OCI-LY3 (cell line): ENCODE measurements around the gene CNIH3.

ENCODE experiments used
- H2AFZ ChIP-seq: fragments of 200-600, 300-600 bp; shearing (Covaris generic); 2 replicates; pipeline ENCODE4 v1.6.0; 2014; ENCODE audit warnings: antibody characterized with exemption, low read depth, low read length
- H3K27ac ChIP-seq: fragments of 200-600, 300-600 bp; sonication (generic); 2 replicates; pipeline ENCODE4 v1.5.1; 2014; ENCODE audit warnings: mild to moderate bottlenecking, low read length, moderate library complexity, mixed read lengths
- H3K27me3 ChIP-seq: fragments of 200-600, 300-600 bp; sonication (generic); 2 replicates; pipeline ENCODE4 v1.6.1; 2014; ENCODE audit warnings: low read depth, low read length, mixed read lengths
- H3K36me3 ChIP-seq: fragments of 200-600, 300-600 bp; sonication (generic); replicated peaks from 2 replicates; pipeline ENCODE3; 2014; ENCODE audit warnings: low read depth, low read length, mixed read lengths
- H3K4me1 ChIP-seq: fragments of 300-600, 200-600 bp; sonication (generic); 2 replicates; pipeline ENCODE4 v1.6.1; 2014; ENCODE audit warnings: low read length, mixed read lengths
- H3K4me2 ChIP-seq: fragments of 200-600, 300-600 bp; sonication (generic); 2 replicates; pipeline ENCODE4 v1.6.1; 2014; ENCODE audit warnings: low read length, mixed read lengths
- H3K4me3 ChIP-seq: fragments of 300-600, 200-600 bp; sonication (generic); 2 replicates; pipeline ENCODE4 v1.5.1; 2014; ENCODE audit warnings: antibody characterized with exemption, mild to moderate bottlenecking, low read length, moderate library complexity
- H3K79me2 ChIP-seq: fragments of 300-600, 200-600 bp; shearing (Covaris generic); 2 replicates; pipeline ENCODE4 v1.6.1; 2014; ENCODE audit warnings: mild to moderate bottlenecking, low read length, mixed read lengths
- H3K9ac ChIP-seq: fragments of 300-600, 200-600 bp; shearing (Covaris generic); 2 replicates; pipeline ENCODE4 v1.6.0; 2014; ENCODE audit warnings: mild to moderate bottlenecking, low read length, moderate library complexity
- H3K9me3 ChIP-seq: fragments of 200-600, 300-600 bp; shearing (Covaris generic); 2 replicates; pipeline ENCODE4 v1.6.1; 2014; ENCODE audit warnings: low read length, mixed read lengths; ENCODE audit not compliant: insufficient read depth
- H4K20me1 ChIP-seq: fragments of 200-600, 300-600 bp; sonication (generic); 2 replicates; pipeline ENCODE4 v1.6.1; 2016; ENCODE audit warnings: low read length, mixed read lengths; ENCODE audit not compliant: insufficient read depth
- EZH2phosphoT487 ChIP-seq: fragments of 200-600 bp; shearing (Covaris generic); IDR thresholded peaks from 2 replicates; pipeline ENCODE4 v1.6.1; 2018; ENCODE audit warnings: antibody characterized with exemption, mixed run types, low read depth
- TF ChIP-seq, protein P1 (sequence below): fragments of 200-600, 300-600 bp; sonication (generic); IDR thresholded peaks from 2 replicates; pipeline ENCODE4 v1.5.1; 2014; ENCODE audit warnings: antibody characterized with exemption, low read length, low read depth

Gene CNIH3

DNA sequence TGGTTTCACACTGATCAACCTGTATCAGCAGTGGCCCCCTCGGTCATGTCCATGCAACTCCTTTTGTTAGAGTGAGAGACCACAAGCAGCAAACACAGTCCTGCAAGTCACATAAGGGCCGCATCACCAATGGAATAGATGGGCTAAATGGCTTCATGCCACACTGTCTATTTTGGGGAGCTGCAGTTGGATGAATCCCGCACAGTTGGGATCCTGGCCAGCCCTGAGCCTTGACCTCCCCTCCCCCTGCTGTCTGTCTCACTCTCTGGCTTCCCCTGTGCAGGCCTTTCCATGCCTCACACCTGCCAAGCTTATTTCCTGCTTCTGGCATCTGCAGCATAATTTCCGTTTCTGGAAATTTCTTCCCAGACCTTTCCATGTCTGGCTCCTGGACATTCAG is 57.0 kb downstream of the CNIH3 start:
- Histone ChIP-seq H3K9me3 (no peaks in the 10 kb centered on the region), H3K4me3 (no peak overlapping the region), H3K36me3 (no peaks in the 10 kb centered on the region), H3K4me1 (peaks cover 36% of the 10 kb centered on the region), H2AFZ (no peak overlapping the region), H3K79me2 (no peaks in the 10 kb centered on the region), H3K4me2 (no peak overlapping the region), H3K27me3 (no peaks in the 10 kb centered on the region), H3K9ac (no peak overlapping the region), H3K27ac (no peak overlapping the region), H4K20me1 (no peaks in the 10 kb centered on the region)
- TF ChIP-seq EZH2phosphoT487 = no peak
- TF ChIP-seq, protein P1, sequence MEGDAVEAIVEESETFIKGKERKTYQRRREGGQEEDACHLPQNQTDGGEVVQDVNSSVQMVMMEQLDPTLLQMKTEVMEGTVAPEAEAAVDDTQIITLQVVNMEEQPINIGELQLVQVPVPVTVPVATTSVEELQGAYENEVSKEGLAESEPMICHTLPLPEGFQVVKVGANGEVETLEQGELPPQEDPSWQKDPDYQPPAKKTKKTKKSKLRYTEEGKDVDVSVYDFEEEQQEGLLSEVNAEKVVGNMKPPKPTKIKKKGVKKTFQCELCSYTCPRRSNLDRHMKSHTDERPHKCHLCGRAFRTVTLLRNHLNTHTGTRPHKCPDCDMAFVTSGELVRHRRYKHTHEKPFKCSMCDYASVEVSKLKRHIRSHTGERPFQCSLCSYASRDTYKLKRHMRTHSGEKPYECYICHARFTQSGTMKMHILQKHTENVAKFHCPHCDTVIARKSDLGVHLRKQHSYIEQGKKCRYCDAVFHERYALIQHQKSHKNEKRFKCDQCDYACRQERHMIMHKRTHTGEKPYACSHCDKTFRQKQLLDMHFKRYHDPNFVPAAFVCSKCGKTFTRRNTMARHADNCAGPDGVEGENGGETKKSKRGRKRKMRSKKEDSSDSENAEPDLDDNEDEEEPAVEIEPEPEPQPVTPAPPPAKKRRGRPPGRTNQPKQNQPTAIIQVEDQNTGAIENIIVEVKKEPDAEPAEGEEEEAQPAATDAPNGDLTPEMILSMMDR = no peak

DNA sequence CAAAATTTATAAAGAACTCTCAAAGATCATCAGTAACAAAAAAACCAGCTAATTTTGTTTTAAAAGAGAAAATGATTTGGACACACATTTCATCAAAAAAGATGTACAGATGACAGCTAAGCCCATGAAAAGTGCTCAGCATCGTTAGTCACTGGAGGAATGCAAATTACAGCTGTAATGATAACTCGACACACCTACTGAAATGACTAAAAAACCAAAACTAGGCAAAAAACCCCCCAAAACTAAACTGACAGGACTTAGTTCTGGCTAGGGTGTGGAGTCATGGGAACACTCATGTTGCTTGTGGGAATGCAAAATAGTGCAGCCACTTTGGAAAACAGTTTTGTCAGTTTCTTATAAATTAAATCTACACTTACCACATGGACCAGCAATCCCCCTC is 59.5 kb downstream of the CNIH3 start:
- Histone ChIP-seq H3K4me2 (peak overlapping the region; percentile 41), H3K79me2 (no peaks in the 10 kb centered on the region), H3K9me3 (no peaks in the 10 kb centered on the region), H4K20me1 (no peaks in the 10 kb centered on the region), H2AFZ (no peak overlapping the region), H3K27me3 (no peaks in the 10 kb centered on the region), H3K9ac (no peak overlapping the region), H3K4me1 (peaks cover 36% of the 10 kb centered on the region), H3K36me3 (no peaks in the 10 kb centered on the region), H3K4me3 (no peak overlapping the region), H3K27ac (no peak overlapping the region)
- no peak for TF ChIP-seq EZH2phosphoT487
- TF ChIP-seq, protein P1 = no peak

DNA sequence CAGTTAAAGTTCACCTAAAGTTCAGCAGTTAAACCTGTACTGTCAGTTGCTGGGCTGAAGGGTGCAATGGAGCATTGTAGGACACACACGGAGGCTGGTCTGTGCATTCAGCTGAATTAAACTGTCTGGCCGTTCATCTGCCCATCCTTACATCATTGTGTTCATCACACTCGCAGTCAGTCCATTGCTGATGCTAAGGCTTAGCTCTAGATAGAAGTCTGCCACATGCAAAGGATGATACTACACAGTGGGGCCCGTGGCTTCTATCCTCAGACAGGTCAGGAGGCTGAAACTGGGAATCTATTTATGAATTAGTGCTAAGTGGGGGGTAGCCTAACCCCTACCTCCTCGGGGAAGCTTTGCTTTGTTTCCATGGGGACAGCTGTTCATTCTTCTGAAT is 60.4 kb downstream of the CNIH3 start:
- no peak for TF ChIP-seq EZH2phosphoT487
- TF ChIP-seq, protein P1 = no peak
- no peaks in the 10 kb centered on the region for H3K79me2 ChIP-seq

DNA sequence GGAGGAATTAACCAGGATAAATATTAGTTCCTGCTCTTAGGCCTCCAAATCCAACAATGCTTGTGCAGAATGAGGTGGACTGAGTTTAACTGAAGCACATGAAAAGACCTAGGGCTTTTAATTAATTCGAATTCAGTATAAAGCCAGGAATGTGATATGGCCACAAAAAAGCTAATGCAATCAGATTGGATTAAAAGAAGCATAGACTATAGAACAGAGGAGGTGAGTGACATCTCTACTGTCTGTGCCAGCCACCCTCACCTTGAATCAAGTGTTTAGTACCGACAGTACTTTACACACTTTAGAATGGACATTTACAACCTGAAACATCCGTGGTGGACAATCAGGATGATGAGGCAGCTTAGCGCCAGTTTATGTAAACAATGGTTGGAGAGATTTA is 62.1 kb downstream of the CNIH3 start:
- TF ChIP-seq, protein P1 = no peak
- no peak for TF ChIP-seq EZH2phosphoT487
- H4K20me1 ChIP-seq = no peaks in the 10 kb centered on the region
- no peak overlapping the region for H3K9ac ChIP-seq
- no peaks in the 10 kb centered on the region for H3K27me3 ChIP-seq
- H3K9me3 ChIP-seq = no peaks in the 10 kb centered on the region
- H2AFZ ChIP-seq = no peak overlapping the region
- no peaks in the 10 kb centered on the region for H3K79me2 ChIP-seq
- H3K36me3 ChIP-seq = no peaks in the 10 kb centered on the region
- no peak overlapping the region for H3K4me3 ChIP-seq
- peaks cover 26% of the 10 kb centered on the region for H3K4me1 ChIP-seq
- no peak overlapping the region for H3K4me2 ChIP-seq
- H3K27ac ChIP-seq = no peak overlapping the region

More for the DNA sequence above, 60.4 kb downstream of the CNIH3 start:
- Histone ChIP-seq H4K20me1 (no peaks in the 10 kb centered on the region), H3K36me3 (no peaks in the 10 kb centered on the region), H3K9ac (no peak overlapping the region), H3K27ac (no peak overlapping the region), H3K27me3 (no peaks in the 10 kb centered on the region), H2AFZ (no peak overlapping the region), H3K4me1 (peaks cover 35% of the 10 kb centered on the region), H3K4me2 (no peak overlapping the region), H3K4me3 (no peak overlapping the region), H3K9me3 (no peaks in the 10 kb centered on the region)
